Measurements from ENCODE around the gene ACSF3.

DNA sequence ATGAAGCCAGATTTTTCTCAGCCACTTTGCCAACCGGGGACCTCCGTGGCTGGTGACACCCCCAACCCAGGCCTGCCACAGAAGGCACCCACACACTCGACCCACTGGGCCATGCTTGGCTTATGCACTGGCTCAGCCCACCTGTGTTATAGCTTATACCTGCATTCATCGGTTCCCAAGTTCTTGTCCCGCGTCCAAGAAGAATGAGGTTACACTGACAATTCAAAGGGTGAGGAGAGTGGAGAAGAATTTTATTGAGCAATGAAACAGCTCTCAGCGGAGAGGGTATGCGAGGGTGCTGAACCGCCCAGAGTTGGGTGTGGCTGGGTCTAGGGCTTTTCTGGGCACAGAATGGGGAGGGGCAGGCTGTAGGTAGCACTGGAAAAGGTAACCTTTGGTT, 55.7 kb downstream of the ACSF3 start:
- TF ChIP-seq TAF1 (conservative IDR thresholded peaks at IDR 0.05) (no peak), MAX (IDR thresholded peaks at IDR 0.05) (no peak), GABPA (IDR thresholded peaks at IDR 0.05 in 1 of 2, conservative IDR thresholded peaks at IDR 0.05 in 1 of 2) (no peak), YY1 (IDR thresholded peaks at IDR 0.05) (no peak), RAD21 (IDR thresholded peaks at IDR 0.05) (no peak), JUND (IDR thresholded peaks at IDR 0.05) (no peak), FOXA2 (IDR thresholded peaks at IDR 0.05) (no peak), RXRA (IDR thresholded peaks at IDR 0.05) (no peak)
- TF ChIP-seq, protein P1, sequence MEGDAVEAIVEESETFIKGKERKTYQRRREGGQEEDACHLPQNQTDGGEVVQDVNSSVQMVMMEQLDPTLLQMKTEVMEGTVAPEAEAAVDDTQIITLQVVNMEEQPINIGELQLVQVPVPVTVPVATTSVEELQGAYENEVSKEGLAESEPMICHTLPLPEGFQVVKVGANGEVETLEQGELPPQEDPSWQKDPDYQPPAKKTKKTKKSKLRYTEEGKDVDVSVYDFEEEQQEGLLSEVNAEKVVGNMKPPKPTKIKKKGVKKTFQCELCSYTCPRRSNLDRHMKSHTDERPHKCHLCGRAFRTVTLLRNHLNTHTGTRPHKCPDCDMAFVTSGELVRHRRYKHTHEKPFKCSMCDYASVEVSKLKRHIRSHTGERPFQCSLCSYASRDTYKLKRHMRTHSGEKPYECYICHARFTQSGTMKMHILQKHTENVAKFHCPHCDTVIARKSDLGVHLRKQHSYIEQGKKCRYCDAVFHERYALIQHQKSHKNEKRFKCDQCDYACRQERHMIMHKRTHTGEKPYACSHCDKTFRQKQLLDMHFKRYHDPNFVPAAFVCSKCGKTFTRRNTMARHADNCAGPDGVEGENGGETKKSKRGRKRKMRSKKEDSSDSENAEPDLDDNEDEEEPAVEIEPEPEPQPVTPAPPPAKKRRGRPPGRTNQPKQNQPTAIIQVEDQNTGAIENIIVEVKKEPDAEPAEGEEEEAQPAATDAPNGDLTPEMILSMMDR (IDR thresholded peaks at IDR 0.05; ENCODE audit: low read depth, low read length, missing input control): no peak
